Ovary (tissue), 9 donors: ENCODE results near the gene IDI2. TPM values are rescaled to one million over a fixed set of nuclear protein-coding genes. Genes with fewer than 3 reads are reported as not detected.
"Not testable (repeated sequence)": the region's sequence is repeated elsewhere in the genome, so short reads cannot be mapped to it uniquely, and the experiment has no call there.

ENCODE experiments used
- DNase-seq, 5 donors: peaks; one replicate each; pipeline ENCODE4 v3.0.0-alpha.2; 2019 to 2020
- H3K27ac ChIP-seq, 2 donors: fragments of 200-600 bp; one replicate each; pipeline versions ENCODE4 v1.5.1 to v1.8.0; 2019 to 2022
- H3K27me3 ChIP-seq: fragments of 200-600 bp; one replicate; pipeline ENCODE4 v1.8.0; 2022
- H3K36me3 ChIP-seq: fragments of 200-600 bp; sonication (generic); one replicate; pipeline ENCODE4 v1.5.1; 2019
- H3K4me1 ChIP-seq: one replicate; pipeline ENCODE4 v1.8.1; 2013; ENCODE audit warnings: mild to moderate bottlenecking, moderate library complexity; ENCODE audit not compliant: insufficient read depth
- H3K4me3 ChIP-seq: fragments of 200-600 bp; sonication (generic); one replicate; pipeline ENCODE4 v1.5.1; 2017
- H3K9me3 ChIP-seq, 2 donors: fragments of 200-600 bp in 1 of 2; sonication (generic) in 1 of 2; one replicate each; pipeline versions ENCODE4 v1.5.1 to v1.8.1; 2013 to 2019; ENCODE audit warnings: mild to moderate bottlenecking in 1 of 2, moderate library complexity in 1 of 2
- EP300 ChIP-seq: sonication (generic); formaldehyde crosslinking; IDR thresholded peaks from one replicate; pipeline ENCODE4 v1.6.1; 2017; ENCODE audit warnings: antibody characterized with exemption
- POLR2A ChIP-seq: fragments of 450-650 bp; IDR thresholded peaks from one replicate; pipeline ENCODE4 v1.6.1; 2017; ENCODE audit warnings: antibody characterized with exemption, mild to moderate bottlenecking, moderate library complexity
- WGBS, 3 donors: extraction: QIAGEN DNeasy Blood & Tissue Kit in 1 of 3; methylation state at CpG; one replicate each; pipeline versions ENCODE4 v1.1.5 to v1.1.7; 2013 to 2017; 5-methylcytosine and 5-hydroxymethylcytosine counted together
- intact Hi-C, 4 donors: fragments of 100-400 bp; cut with DNase I; formaldehyde crosslinking; loops; one replicate each; pipeline versions ENCODE4 v1.11.0 to v1.15.1; 2022 to 2023
- polyA plus RNA-seq, 2 donors: library from polyadenylated mRNA; stranded (reverse); fragments of 200-250 nt in 1 of 2; fragments of 350-450 nt in 1 of 2; fragmentation: Illumina TruSeq in 1 of 2; extraction: RNeasy Lipid Tissue Mini Kit (QIAGEN cat#74804) in 1 of 2; gene quantifications; one replicate each; pipeline ENCODE4 v1.2.3, GENCODE V29; 2013 to 2014
- total RNA-seq, 7 donors: library from RNA; depleted of rRNA in 2 of 7; stranded (reverse); fragments of >200 nt in 2 of 7; fragmentation: NEBNext Ultra II Directional in 3 of 7; extraction: Animal tissue kit (Norgen Biotek cat#: 25700) in 3 of 7; gene quantifications; one replicate each; pipeline versions ENCODE4 v1.1.0 to v1.2.4, GENCODE V29; 2016 to 2023
- TF ChIP-seq, protein P1 (sequence below), 3 donors: fragments of 450-650 bp in 2 of 3; fragments of 200-600 bp in 1 of 3; IDR thresholded peaks; one replicate each; pipeline versions ENCODE4 v1.5.1 to v1.8.0; 2016 to 2022; ENCODE audit warnings: antibody characterized with exemption in 3 of 3, mild to moderate bottlenecking in 1 of 3
- donor health status: DM: no; HTN: no; CAD: no; lungs with moderate emphysema.
- donor health status: DM: no; HTN: no; CAD: no.
- donor health status: Bipolar disorder and iron deficiency.
- donor health status: DM: yes; HTN: yes; CAD: no.
- donor health status: DM: no; HTN: no; CAD: no.
- donor health status: DM: yes; HTN: yes; CAD: no.

The IDI2 gene
- total and polyA plus RNA-seq, 9 donors: not detected

GRCh38 chr10:1015688-1016087, 10.0 kb downstream of the IDI2 start:
- WGBS, 3 donors: 57 to 85% (median 64%) methylated on average over 11 of the region's 11 CpGs
- Histone ChIP-seq H3K27ac (no peak overlapping the region), H3K9me3 (no peaks in the 10 kb centered on the region), H3K27me3 (no peaks in the 10 kb centered on the region), H3K36me3 (no peaks in the 10 kb centered on the region), H3K4me1 (no peaks in the 10 kb centered on the region), H3K4me3 (no peak overlapping the region)
- TF ChIP-seq, protein P1, sequence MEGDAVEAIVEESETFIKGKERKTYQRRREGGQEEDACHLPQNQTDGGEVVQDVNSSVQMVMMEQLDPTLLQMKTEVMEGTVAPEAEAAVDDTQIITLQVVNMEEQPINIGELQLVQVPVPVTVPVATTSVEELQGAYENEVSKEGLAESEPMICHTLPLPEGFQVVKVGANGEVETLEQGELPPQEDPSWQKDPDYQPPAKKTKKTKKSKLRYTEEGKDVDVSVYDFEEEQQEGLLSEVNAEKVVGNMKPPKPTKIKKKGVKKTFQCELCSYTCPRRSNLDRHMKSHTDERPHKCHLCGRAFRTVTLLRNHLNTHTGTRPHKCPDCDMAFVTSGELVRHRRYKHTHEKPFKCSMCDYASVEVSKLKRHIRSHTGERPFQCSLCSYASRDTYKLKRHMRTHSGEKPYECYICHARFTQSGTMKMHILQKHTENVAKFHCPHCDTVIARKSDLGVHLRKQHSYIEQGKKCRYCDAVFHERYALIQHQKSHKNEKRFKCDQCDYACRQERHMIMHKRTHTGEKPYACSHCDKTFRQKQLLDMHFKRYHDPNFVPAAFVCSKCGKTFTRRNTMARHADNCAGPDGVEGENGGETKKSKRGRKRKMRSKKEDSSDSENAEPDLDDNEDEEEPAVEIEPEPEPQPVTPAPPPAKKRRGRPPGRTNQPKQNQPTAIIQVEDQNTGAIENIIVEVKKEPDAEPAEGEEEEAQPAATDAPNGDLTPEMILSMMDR (IDR thresholded peaks at IDR 0.05): no peak
- no peak for TF ChIP-seq POLR2A
- TF ChIP-seq EP300: no peak
- intact Hi-C loops: no loop called here
- DNase-seq: no peak

DNA sequence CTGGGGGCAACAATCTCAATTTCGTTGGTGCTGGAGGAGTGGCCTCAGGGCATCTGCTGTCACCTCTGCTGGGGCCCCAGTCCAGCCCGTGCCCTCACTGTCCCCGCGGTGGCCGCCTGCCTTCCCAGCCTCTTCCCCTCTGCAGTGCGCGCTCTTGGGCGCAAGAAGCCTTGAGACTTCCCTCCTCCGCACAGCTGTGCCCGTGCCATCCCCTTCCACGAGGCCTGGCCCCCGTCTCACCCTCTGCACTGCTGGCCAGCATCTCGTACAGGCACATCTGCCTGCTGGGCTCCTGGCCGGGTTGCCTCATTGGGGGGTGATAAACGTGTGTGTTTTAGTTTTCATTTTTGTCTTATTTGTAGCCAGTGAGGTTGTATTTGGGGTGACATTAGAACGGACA, 14.0 kb downstream of the IDI2 start:
- no peaks in the 10 kb centered on the region for H3K36me3 ChIP-seq
- no peak for DNase-seq
- H3K4me3 ChIP-seq: no peak overlapping the region
- 89 to 92% (median 92%) methylated on average over 16 of the region's 16 CpGs for WGBS, 3 donors
- H3K27me3 ChIP-seq: no peaks in the 10 kb centered on the region
- H3K27ac ChIP-seq: no peak overlapping the region
- intact Hi-C loops: no loop called here
- H3K4me1 ChIP-seq: no peaks in the 10 kb centered on the region
- no peaks in the 10 kb centered on the region for H3K9me3 ChIP-seq
- TF ChIP-seq POLR2A (no peak), EP300 (no peak)
- TF ChIP-seq, protein P1 (IDR thresholded peaks at IDR 0.05): no peak

DNA sequence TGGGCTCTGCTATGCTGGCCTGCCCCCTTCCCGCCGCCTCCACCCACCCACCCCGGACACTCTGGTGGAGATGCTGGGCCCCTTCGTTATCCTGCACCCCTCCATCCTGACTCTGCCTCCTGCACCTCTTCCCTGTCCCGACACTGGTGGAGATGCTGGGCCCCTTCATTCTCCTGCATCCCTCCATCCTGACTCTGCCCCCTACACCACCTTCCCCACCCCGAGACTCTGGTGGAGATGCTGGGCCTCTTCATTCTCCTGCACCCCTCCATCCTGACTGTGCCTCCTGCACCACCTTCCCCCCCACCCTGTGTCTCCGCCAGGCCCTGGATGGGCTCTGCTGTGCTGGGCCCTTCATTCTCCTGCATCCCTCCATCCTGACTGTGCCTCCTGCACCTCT, 15.0 kb downstream of the IDI2 start:
- intact Hi-C loops: no loop called here
- Histone ChIP-seq H3K9me3 (no peaks in the 10 kb centered on the region), H3K4me1 (no peaks in the 10 kb centered on the region), H3K27me3 (no peaks in the 10 kb centered on the region), H3K27ac (no peak overlapping the region), H3K36me3 (no peaks in the 10 kb centered on the region), H3K4me3 (no peak overlapping the region)
- DNase-seq: no peak
- TF ChIP-seq, protein P1 (IDR thresholded peaks at IDR 0.05): no peak
- TF ChIP-seq POLR2A: no peak
- WGBS, 3 donors: 91 to 96% (median 93%) methylated on average over 7 of the region's 7 CpGs

- not testable (repeated sequence) for H3K27me3 ChIP-seq, DNase-seq
These were observed 15.7 kb downstream of the IDI2 start for GRCh38 chr10:1009947-1010346.

DNA sequence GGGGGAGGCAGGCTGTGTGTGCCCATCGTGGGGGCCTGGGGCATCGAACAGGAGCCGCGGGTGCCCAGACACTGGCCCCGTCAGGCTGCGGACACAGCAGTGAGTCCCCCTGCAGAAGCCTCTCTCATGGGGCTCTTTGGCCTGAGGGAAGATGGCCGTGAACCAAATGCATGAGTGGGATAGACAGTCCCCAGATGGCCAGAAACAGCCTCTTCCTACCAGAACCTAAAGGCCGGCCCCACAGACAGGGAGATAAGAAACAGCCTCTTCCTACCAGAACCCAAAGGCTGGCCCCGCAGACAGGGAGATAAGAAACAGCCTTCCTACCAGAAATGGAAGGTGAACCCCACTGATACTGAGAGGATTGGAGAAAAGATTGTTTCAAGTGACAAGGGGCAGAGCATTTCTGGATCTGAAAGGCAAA, 16.6 kb downstream of the IDI2 start:
- WGBS, 3 donors: 90 to 97% (median 94%) methylated on average over 9 of the region's 9 CpGs
- TF ChIP-seq, protein P1 (IDR thresholded peaks at IDR 0.05): no peak
- no peak for TF ChIP-seq POLR2A
- TF ChIP-seq EP300: no peak
- intact Hi-C loops: no loop called here
- Histone ChIP-seq H3K27me3 (no peaks in the 10 kb centered on the region), H3K4me1 (no peaks in the 10 kb centered on the region), H3K9me3 (no peaks in the 10 kb centered on the region), H3K36me3 (no peaks in the 10 kb centered on the region), H3K27ac (no peak overlapping the region), H3K4me3 (no peak overlapping the region)
- no peak for DNase-seq

More at GRCh38 chr10:1009947-1010346, 15.7 kb downstream of the IDI2 start:
- WGBS, 3 donors: 65 to 67% (median 67%) methylated on average over 7 to 8 of the region's 8 CpGs
- H3K4me3 ChIP-seq, H3K9me3 ChIP-seq, intact Hi-C loops, H3K4me1 ChIP-seq, H3K36me3 ChIP-seq, H3K27ac ChIP-seq: not testable (repeated sequence)
